ENCODE results near the gene NUMBL. TPM values are rescaled to one million over a fixed set of nuclear protein-coding genes. Genes with fewer than 3 reads are reported as not detected.

NUMBL gene
- total RNA-seq, 4 donors from 2014 or later: 20.5 to 38.2 (median 29.3) TPM

DNA sequence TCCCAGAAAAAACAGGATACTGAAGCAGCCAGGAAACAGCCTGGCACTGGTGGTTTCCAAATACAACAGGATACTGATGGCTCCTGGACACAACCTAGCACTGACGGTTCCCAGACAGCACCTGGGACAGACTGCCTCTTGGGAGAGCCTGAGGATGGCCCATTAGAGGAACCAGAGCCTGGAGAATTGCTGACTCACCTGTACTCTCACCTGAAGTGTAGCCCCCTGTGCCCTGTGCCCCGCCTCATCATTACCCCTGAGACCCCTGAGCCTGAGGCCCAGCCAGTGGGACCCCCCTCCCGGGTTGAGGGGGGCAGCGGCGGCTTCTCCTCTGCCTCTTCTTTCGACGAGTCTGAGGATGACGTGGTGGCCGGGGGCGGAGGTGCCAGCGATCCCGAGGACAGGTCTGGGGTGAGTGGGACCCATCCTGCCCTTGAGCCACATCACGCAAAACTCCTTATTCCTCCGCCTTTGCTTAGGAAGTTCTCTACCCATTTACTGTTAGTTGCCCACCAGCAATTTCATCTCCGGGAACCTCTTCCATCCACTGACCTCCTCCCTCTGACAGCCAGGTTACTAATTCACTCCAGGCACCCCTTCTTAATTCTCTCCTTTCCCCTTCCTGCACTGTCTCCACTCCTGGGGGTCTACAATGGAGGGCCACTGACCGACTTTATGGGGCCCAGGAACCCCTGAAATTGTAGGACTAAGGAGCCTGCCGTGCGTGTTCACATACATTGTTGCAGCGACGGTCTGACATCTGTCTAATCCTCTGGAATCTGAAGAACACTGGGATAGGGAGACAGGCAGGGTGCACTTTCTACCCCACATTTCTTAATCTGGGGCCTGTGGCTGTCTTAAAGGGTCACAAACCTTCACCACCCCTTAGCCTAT is 27.7 kb upstream of the NUMBL start:
- H3K9me3 ChIP-seq: no peaks in the 10 kb centered on the region
- H3K36me3 ChIP-seq: no peaks in the 10 kb centered on the region
- H3K4me1 ChIP-seq: peaks cover 55% of the 10 kb centered on the region
- DNase-seq (ENCODE audit: low spot score in 2 of 2): no peak
- H3K27ac ChIP-seq: peak overlapping the region; percentile 97
- 12% methylated on average over 18 of the region's 20 CpGs for WGBS
- TF ChIP-seq EP300 (IDR thresholded peaks at IDR 0.05): no peak
- no peak for TF ChIP-seq POLR2AphosphoS5 (IDR thresholded peaks at IDR 0.05)
- peak overlapping the region; percentile 90 for H3K4me3 ChIP-seq
- H3K27me3 ChIP-seq: no peaks in the 10 kb centered on the region

- H3K27ac ChIP-seq: peak overlapping the region; percentile 97
- peaks cover 51% of the 10 kb centered on the region for H3K4me1 ChIP-seq
- peak overlapping the region; percentile 90 for H3K4me3 ChIP-seq
- no peaks in the 10 kb centered on the region for H3K9me3 ChIP-seq
- WGBS: 0% methylated on average over 3 of the region's 20 CpGs
- H3K27me3 ChIP-seq: no peaks in the 10 kb centered on the region
- DNase-seq (ENCODE audit: low spot score in 2 of 2): peak; percentile 83 to 85
- peaks cover 4% of the 10 kb centered on the region for H3K36me3 ChIP-seq
- TF ChIP-seq POLR2AphosphoS5 (IDR thresholded peaks at IDR 0.05) (no peak), POLR2A (IDR thresholded peaks at IDR 0.05) (no peak), EP300 (IDR thresholded peaks at IDR 0.05) (no peak)
- TF ChIP-seq, protein P1, sequence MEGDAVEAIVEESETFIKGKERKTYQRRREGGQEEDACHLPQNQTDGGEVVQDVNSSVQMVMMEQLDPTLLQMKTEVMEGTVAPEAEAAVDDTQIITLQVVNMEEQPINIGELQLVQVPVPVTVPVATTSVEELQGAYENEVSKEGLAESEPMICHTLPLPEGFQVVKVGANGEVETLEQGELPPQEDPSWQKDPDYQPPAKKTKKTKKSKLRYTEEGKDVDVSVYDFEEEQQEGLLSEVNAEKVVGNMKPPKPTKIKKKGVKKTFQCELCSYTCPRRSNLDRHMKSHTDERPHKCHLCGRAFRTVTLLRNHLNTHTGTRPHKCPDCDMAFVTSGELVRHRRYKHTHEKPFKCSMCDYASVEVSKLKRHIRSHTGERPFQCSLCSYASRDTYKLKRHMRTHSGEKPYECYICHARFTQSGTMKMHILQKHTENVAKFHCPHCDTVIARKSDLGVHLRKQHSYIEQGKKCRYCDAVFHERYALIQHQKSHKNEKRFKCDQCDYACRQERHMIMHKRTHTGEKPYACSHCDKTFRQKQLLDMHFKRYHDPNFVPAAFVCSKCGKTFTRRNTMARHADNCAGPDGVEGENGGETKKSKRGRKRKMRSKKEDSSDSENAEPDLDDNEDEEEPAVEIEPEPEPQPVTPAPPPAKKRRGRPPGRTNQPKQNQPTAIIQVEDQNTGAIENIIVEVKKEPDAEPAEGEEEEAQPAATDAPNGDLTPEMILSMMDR (IDR thresholded peaks at IDR 0.05): no peak
Observed at GRCh38 chr19:40717325-40717879, 27.0 kb upstream of the NUMBL start.

GRCh38 chr19:40716482-40717324 is 26.3 kb upstream of the NUMBL start, which contains the start of the genes COQ8B and ITPKC:
Gene COQ8B (minus strand): TSS chr19:40716886. CDS start chr19:40714632, 2,254 bp downstream.
Gene ITPKC (plus strand): TSS chr19:40717112. CDS start chr19:40717136, 24 bp downstream.
- peaks cover 44% of the 10 kb centered on the region for H3K4me1 ChIP-seq
- peak within 1 kb of the TSS; percentile 97 for H3K27ac ChIP-seq
- peak within 1 kb of the TSS; percentile 90 for H3K4me3 ChIP-seq
- no peaks in the 10 kb centered on the region for H3K27me3 ChIP-seq
- peaks cover 8% of the 10 kb centered on the region for H3K36me3 ChIP-seq
- peak; percentile 100 for DNase-seq (ENCODE audit: low spot score in 2 of 2)
- TF ChIP-seq EP300 (IDR thresholded peaks at IDR 0.05) (no peak), POLR2AphosphoS5 (IDR thresholded peaks at IDR 0.05) (peak; percentile 7 to 82 (median 68)), POLR2A (IDR thresholded peaks at IDR 0.05) (peak; percentile 76 to 77)
- TF ChIP-seq, protein P1 (IDR thresholded peaks at IDR 0.05): peak in 1 of 2 donors; percentile 6
- WGBS: 2% methylated on average over 12 of the region's 76 CpGs
- H3K9me3 ChIP-seq: no peaks in the 10 kb centered on the region

GRCh38 chr19:40716031-40716481 is 25.6 kb upstream of the NUMBL start:
- Histone ChIP-seq H3K27me3 (no peaks in the 10 kb centered on the region), H3K4me1 (peaks cover 37% of the 10 kb centered on the region), H3K4me3 (peak overlapping the region; percentile 90), H3K9me3 (no peaks in the 10 kb centered on the region), H3K36me3 (peaks cover 8% of the 10 kb centered on the region), H3K27ac (peak overlapping the region; percentile 97)
- 6% methylated on average over 8 of the region's 8 CpGs for WGBS
- TF ChIP-seq, protein P1 (IDR thresholded peaks at IDR 0.05): no peak
- no peak for TF ChIP-seq EP300 (IDR thresholded peaks at IDR 0.05)
- no peak for TF ChIP-seq POLR2A (IDR thresholded peaks at IDR 0.05)
- TF ChIP-seq POLR2AphosphoS5 (IDR thresholded peaks at IDR 0.05): no peak
- peak in 1 of 2 donors; percentile 87 for DNase-seq (ENCODE audit: low spot score in 2 of 2)

Data from suprapubic skin (tissue), 4 donors.